SKM-1 treated with dmso at 0.1 percent for 144 hours (cell line): Measurements from ENCODE around the gene ADCY6.
A peak's percentile ranks its signal among the peaks of the same experiment; 100 is the strongest.

ENCODE experiments used
- DNase-seq: peaks from one replicate; lab custom pipeline; 2025; ENCODE audit not compliant: unreplicated experiment; lab: John Stamatoyannopoulos, UW

Gene ADCY6

GRCh38 chr12:48788854-48789775, at the start of gene ADCY6:
Gene ADCY6, minus strand, starts transcription at chr12:48789089. Its CDS starts 5,655 bp downstream, at chr12:48783434.
- peak; percentile 17 for DNase-seq

DNA sequence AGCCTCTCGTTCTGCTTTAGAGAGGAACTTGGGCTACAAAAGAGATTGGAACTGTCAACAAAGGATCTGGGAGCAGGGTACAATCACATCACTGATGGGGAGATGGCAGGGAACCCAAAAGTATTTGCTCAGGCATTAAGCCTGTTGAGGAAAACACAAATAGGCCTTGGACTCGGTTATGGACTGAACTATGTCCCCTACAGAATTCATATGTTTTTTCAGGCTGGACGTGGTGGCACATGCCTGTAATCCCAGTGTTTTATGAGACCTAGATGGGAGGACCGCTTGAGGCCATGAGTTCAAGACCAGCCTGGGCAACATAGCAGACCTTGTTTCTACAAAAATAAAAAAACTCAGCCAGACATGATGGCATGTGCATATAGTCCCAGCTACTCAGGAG, 49.2 kb upstream of the ADCY6 start:
- no peak for DNase-seq

GRCh38 chr12:48832321-48833060, 43.6 kb upstream of the ADCY6 start:
- no peak for DNase-seq

DNA sequence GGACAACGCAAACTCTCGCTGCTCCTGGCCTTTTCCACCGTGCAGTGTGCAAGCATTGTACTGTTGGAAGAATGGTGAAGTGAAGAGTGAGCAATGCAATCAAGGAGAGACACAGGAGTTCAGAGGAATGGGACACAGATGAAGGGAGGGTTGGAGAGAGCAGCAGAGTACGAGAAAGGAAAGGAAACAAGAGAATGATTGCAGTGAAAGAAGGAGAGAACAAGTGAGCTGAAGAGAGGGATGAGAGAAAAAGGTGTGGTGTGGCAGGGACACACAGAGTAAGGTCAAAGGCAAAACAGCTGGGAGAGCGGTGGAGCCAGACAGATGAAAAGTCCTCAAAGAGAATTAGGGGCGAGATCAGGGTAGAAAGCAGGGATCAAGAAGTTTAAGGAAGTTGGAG, 42.4 kb upstream of the ADCY6 start:
- DNase-seq = no peak

GRCh38 chr12:48828841-48829575, 40.1 kb upstream of the ADCY6 start:
- no peak for DNase-seq

- DNase-seq = no peak
Measured at GRCh38 chr12:48828293-48828692, 39.4 kb upstream of the ADCY6 start.

DNA sequence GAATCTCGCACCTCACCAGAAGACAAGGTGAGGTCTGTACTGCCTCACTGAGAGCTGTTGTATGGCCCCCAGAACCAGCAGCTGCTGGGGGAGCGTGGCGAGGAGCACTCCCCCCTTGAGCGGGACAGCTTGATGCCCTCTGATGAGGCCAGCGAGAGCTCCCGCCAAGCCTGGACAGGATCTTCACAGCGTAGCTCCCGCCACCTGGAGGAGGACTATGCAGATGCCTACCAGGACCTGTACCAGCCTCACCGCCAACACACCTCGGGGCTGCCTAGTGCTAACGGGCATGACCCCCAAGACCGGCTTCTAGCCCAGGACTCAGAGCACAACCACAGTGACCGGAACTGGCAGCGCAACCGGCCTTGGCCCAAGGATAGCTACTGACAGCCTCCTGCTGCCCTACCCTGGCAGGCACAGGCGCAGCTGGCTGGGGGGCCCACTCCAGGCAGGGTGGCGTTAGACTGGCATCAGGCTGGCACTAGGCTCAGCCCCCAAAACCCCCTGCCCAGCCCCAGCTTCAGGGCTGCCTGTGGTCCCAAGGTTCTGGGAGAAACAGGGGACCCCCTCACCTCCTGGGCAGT, 38.7 kb upstream of the ADCY6 start:
- DNase-seq = no peak

DNA sequence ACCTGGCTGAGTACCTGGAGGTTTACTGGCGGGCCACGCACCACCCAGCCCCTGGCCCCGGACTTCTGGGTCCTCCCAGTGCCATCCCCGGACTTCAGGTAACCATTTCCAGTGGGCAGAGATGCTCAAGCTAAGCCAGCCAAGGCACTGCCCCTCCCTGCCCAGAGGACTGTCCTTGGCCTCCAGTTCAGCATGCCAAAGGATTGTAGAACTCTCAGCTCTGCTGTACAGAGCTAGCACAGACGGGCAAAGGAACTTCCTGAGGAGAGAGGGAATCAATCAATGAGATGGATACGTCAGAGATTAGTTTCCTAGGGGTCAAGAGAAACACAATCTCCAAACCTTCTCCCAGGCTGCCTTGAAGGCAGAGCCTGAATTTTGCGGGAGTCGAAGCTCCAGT, 38.1 kb upstream of the ADCY6 start:
- no peak for DNase-seq

- DNase-seq = no peak
Measured at GRCh38 chr12:48826209-48826855, 37.4 kb upstream of the ADCY6 start.

DNA sequence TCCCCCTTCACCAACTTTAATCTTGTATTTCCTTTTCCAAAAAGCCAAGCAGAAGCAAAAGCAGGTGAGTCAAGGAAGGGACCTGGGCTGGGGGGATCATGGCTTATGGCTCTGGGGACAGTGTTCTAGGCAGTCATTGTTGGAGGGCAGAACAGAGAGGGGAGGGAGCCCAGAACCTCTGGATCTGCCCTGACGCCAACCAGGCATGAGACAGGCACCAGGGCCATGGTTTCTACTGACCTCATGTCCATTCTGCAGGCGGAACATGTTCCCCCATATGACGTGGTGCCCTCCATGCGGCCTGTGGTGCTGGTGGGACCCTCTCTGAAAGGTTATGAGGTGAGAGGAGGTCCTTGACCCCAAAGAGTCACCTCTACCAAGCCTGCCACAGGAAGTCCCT, 36.0 kb upstream of the ADCY6 start:
- DNase-seq = no peak

GRCh38 chr12:48824112-48824511, 35.2 kb upstream of the ADCY6 start:
- no peak for DNase-seq

- DNase-seq = no peak
Measured at GRCh38 chr12:48823281-48823680, 34.4 kb upstream of the ADCY6 start.

DNA sequence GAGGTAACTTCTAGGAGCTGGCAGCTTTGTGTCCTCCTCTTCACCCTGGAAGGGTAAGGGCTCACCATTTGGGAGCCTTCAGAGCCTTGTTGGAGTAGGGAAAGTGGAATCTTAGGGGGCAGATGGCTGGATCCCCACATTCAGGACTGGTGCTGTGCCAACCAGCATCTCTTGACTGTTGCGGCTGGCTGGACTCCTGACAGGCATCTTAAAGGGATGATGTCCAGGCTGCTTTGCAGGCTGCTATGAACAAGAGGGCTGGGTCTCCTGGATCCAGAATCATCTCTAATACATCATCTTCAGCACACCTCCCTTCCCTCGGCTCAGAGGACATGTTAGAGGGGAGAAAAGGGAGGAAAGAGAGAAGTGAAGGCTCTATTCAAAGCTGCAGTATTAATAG, 33.8 kb upstream of the ADCY6 start:
- no peak for DNase-seq

- no peak for DNase-seq
Measured at GRCh38 chr12:48822139-48822538, 33.2 kb upstream of the ADCY6 start.

DNA sequence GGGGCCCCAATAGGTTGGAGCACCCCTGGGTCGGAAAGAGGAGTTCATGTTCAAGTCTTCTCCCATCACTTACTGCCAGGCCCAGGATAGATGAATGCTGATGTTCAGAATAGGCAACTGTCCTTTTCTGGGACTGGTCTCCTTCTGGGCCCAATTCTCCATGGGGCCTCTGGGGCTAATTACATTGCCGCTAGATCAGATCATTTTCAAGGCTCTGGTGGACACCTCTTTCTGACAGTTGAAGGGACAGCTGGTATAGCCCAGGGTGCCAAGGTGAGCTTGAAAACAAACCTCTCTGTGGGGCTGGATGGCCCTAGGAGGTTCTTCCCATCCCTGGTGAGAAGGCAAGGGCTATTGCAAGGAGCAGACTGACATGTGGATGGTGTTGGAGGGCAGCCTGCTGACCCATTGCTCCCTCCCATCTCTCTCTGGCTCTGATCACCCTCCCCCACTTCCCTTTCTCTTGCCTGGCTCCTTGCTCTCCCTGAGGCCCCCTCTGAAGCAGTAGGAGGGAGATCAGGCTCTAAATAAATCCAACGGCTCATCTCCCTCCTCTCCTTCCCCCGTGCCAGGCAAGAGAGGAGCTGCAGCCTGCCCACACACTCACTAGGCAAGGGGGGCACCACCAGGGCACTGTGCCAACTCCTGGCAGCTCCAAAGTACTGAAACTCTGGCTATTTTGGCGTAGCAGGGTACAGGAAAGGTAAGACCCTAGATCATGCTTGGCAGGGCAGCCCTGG, 31.3 kb upstream of the ADCY6 start:
- no peak for DNase-seq

GRCh38 chr12:48818831-48819590, 30.1 kb upstream of the ADCY6 start:
- no peak for DNase-seq

- no peak for DNase-seq
Measured at GRCh38 chr12:48817873-48818830, 29.3 kb upstream of the ADCY6 start, which contains the start of gene CACNB3. Gene CACNB3, plus strand, starts transcription at chr12:48818496. Its CDS starts 434 bp downstream, at chr12:48818930.
